SK-N-DZ (cell line): Measurements from ENCODE around the gene IVNS1ABP. TPM values are rescaled to one million over a fixed set of nuclear protein-coding genes. Genes with fewer than 3 reads are reported as not detected.
"Not testable (repeated sequence)": the region's sequence is repeated elsewhere in the genome, so short reads cannot be mapped to it uniquely, and the experiment has no call there.

Experiments used
- DNase-seq: peaks from one replicate; pipeline ENCODE4 v3.0.0-alpha.2; 2015; ENCODE audit warnings: low spot score
- polyA plus RNA-seq, 2 experiments: library from polyadenylated mRNA; depleted of rRNA; stranded (reverse); fragments of >200 nt; gene quantifications; 2 replicates each; pipeline ENCODE4 v1.2.3, GENCODE V29; 2014

The IVNS1ABP gene
- 81.3 and 93.0 TPM in 2 replicates for polyA plus RNA-seq (2014; cell fraction: cytosol; rRNA removed)
- 212 and 218 TPM in 2 replicates for polyA plus RNA-seq (2014; cell fraction: nucleus; rRNA removed)

DNA sequence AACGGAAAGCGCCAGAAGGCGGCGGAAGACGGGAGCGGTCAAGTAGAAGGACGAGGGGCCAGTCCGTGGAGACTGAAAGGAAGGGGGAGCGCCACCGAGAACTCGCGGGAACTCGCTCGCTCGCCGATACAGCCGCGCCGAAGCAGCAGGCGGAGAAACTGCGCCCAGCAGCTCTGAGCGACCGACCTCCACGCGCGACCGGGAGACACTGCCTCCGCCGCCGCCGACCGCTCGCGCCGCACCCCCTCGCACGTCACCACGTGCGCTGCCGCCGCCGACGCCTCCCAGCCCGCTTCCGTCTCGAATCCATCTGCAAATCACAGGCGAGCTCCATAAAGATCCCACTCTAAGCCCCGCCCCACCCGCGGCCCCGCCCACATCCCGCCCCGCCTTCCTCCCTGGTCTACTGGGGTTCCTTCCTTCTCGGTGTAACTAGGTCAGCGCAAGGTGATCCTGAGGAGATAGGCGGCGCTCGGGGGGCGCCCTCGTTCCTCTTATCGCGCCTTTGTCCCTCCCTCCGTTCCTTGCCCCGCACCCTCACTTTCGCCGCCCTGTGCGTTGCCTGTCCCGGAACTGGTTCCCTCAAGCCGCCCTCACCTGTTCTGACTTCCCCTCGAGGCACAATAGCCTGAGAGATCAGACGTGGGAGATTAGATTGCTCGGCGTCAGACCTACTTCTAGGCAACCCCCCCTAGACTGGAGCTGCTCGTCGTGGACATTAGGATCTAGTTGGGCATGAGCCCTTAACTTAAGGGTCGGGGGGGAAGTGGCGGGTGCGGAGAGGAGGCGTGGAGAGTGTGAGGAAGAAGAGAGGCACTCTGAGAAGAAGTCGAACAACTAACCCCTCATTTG, at the start of gene IVNS1ABP:
Gene IVNS1ABP (minus strand): TSS at position 210 of the 852 bp plus-strand sequence. CDS start 7,750 bp downstream, outside the sequence.
- DNase-seq = peak; percentile 95

- no peak for DNase-seq
Measured at GRCh38 chr1:185365951-185366350, 48.9 kb upstream of the IVNS1ABP start.

DNA sequence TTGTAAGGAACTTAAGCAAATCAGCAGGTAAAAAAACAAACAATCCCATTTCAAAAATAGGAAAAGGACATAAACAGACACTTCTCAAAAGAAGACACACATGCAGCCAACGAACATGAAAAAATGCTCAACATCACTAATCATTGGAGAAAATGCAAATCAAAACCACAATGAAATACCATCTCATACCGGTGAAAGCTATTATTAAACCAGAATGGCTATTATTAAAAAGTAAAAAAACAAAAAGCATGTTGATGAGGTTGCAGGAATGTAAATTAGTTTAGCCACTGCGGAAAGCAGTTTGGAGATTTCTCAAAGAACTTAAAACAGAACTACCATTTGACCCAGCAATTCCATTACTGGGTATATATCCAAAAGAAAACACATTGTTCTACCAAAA, 47.5 kb upstream of the IVNS1ABP start:
- not testable (repeated sequence) for DNase-seq

DNA sequence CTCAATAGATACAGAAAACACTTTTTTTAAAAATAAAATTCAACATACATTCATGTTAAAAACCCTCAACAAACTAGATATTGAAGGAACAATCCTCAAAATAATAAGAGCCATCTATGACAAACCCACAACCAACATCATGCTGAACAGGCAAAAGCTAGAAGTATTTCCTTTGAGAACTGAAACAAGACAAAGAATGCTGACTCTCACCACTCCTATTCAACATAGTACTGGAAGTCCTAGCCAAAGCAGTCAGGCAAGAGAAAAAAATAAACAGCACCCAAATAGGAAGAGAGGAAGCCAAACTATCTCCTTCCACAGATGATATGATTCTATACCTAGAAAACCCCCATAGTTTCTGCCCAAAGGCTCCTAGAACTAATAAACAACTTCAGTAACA, 46.2 kb upstream of the IVNS1ABP start:
- no peak for DNase-seq

DNA sequence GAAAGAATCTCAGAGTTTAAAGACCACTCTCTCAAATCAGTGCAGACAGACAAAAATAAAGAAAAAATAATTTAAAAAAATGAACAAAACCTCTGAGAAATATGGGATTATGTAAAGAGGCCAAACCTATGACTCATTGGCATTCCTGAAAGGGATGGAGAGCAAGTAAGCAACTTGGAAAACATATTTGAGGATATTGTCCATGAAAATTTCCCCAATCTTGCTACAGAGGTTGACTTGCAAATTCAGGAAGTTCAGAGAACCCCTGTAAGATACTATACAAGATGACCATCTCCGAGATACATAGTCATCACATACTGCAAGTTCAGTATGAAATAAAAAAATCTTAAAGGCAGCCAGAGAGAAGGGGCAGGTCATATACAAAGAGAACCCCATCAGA, 43.7 kb upstream of the IVNS1ABP start:
- DNase-seq = no peak

DNA sequence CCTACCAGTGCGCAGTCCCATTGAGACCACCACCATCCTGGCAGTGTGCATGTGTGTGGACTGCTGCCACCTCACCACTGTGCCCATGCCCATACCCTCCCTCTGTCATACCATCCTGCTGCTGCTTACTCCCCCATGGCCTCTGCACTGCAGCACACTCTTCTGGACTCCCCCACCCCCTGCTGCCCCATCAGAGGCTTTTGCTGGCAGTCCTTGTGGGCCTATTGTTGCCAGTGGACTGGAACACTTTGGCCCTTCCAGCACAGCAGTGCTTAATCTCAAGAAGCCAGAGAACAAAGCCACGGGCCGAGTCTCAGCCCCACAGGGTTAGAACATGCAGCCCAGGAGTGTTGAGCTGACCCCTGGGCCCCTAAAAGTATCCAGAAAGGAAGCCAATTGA, 41.9 kb upstream of the IVNS1ABP start:
- no peak for DNase-seq

DNA sequence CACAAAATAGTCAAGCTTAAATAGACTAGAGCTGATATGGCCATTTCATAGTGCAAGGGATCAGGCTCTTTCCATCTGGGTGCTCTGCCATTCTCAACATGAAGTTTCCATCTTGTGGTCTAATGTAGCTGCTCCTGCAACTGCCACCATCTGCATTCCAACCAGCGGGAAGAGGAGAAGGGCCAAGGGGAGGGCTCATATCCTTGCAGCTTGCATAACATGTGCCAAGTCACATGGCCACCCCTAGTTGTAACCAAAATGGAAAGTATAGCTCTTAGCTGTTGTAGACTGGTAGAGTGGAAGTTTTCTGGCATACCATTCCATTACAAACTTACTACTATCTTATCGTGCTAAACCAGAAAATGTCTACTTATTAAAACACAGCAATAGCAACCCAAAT, 38.9 kb upstream of the IVNS1ABP start:
- no peak for DNase-seq

GRCh38 chr1:185353124-185353523, 36.1 kb upstream of the IVNS1ABP start:
- DNase-seq = no peak

- no peak for DNase-seq
Measured at GRCh38 chr1:185351734-185352466, 34.9 kb upstream of the IVNS1ABP start.

- DNase-seq = no peak
Measured at GRCh38 chr1:185350027-185350442, 33.0 kb upstream of the IVNS1ABP start.

DNA sequence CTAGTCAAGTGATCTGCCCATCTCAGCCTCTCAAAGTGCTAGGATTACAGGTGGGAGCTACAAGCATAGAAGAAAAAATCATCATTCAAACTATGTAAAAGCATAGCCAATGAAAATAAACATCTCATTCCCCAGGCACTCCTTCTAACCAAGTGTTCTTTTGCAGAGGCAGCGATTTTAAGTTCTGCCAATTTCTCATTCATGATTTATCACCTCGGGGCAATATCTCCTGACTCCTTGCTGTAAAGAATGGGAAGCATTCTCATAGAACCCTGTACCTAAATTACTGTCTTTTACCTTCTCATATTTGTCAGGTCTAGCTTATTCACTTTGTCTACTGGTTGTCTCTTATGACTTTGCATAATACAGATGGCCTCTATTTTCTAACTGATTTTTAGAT, 32.5 kb upstream of the IVNS1ABP start:
- DNase-seq = no peak

GRCh38 chr1:185348985-185349384, 31.9 kb upstream of the IVNS1ABP start:
- DNase-seq = no peak

DNA sequence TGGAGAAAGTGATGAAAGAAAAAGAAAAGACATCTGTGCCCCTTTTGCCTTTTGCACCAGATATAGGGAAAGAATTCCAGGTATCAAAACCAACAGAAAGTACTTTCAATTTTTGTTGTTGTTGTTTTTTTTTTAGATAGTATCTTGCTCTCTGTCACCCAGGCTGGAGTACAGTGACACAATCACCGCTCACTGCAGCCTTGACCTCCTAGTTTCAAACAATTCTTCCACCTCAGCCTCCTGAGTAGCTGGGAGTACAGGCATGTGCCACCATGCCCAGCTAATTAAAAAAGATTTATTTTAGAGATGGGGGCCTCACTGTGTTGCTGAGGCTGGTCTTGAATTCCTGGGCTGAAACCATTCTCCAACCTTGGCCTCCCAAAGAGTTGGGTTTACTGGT, 31.3 kb upstream of the IVNS1ABP start:
- no peak for DNase-seq

DNA sequence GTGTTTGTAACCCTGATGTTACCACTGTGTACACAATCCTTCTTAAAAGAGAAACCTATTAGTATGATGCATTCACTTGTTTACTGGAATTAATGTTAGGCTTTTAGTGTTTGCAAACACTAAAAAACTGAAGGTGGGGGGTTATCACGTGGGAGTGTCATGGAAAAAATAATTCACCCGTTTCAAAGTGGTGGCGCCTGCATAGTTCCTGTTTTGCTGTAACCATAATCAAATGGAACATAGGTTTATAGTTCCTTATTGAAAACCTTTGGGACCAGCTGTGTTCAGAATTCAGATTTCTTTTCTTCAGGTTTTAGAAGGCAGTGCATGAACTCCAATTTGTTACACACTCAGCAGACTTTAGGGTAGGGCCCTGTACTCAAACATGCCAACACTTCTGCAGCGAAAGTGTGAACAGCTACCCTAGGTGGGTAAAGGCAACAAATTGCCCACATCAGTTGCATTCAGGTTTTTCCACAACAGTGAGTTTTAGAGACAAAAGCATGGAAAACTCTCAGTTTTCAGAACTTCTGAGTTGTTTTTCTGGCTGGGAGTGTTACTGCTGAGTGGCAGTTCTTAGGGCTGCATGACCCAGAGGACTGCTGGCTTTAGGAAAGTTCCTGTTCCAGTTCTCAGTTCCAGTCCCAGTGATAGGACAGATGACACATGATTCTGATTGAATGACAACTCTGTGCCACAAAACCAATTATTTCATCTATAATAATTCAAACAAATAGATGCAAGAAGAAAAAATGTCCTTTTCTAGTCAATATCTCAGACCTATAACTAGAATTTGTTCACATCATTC, 29.1 kb upstream of the IVNS1ABP start:
- no peak for DNase-seq

- DNase-seq = no peak
Measured at GRCh38 chr1:185343306-185343705, 26.3 kb upstream of the IVNS1ABP start.

- DNase-seq = no peak
Measured at GRCh38 chr1:185342672-185343259, 25.7 kb upstream of the IVNS1ABP start.

- no peak for DNase-seq
Measured at GRCh38 chr1:185342017-185342416, 25.0 kb upstream of the IVNS1ABP start.

- no peak for DNase-seq
Measured at GRCh38 chr1:185341196-185341781, 24.2 kb upstream of the IVNS1ABP start.

- DNase-seq = no peak
Measured at GRCh38 chr1:185338719-185339622, 21.9 kb upstream of the IVNS1ABP start.

GRCh38 chr1:185337246-185337645, 20.2 kb upstream of the IVNS1ABP start:
- DNase-seq = no peak
